Heart left ventricle (tissue), 16 donors: ENCODE data around the gene NR5A2. TPM values are rescaled to one million over a fixed set of nuclear protein-coding genes. Genes with fewer than 3 reads are reported as not detected.

ENCODE experiments used
- ATAC-seq, 4 donors: fragments of 200-7000 bp; cut with Tn5 transposase; one replicate each; pipeline ENCODE4 v1.9.1; 2020 to 2022; ENCODE audit warnings: moderate library complexity in 4 of 4, mild to moderate bottlenecking in 3 of 4, moderate number of reproducible peaks in 1 of 4
- DNase-seq, 5 donors: peaks; one replicate each; pipeline ENCODE4 v3.0.0-alpha.2; 2020
- H3K27ac ChIP-seq, 12 donors: fragments of 200-600 bp; sonication (generic) in 4 of 12; one replicate each; pipeline versions ENCODE4 v1.5.0 to v1.8.0; 2016 to 2022; ENCODE audit warnings: mild to moderate bottlenecking in 2 of 12
- H3K27me3 ChIP-seq, 9 donors: fragments of 200-600 bp; sonication (generic) in 2 of 9; one replicate each; pipeline versions ENCODE4 v1.5.1 to v1.8.0; 2016 to 2022; ENCODE audit warnings: mild to moderate bottlenecking in 3 of 9
- H3K36me3 ChIP-seq, 9 donors: fragments of 200-600 bp; sonication (generic) in 2 of 9; one replicate each; pipeline versions ENCODE4 v1.5.0 to v1.8.0; 2018 to 2022; ENCODE audit warnings: mild to moderate bottlenecking in 2 of 9
- H3K4me1 ChIP-seq, 12 donors: fragments of 200-600 bp; sonication (generic) in 4 of 12; one replicate each; pipeline versions ENCODE4 v1.5.0 to v1.8.0; 2016 to 2022; ENCODE audit warnings: mild to moderate bottlenecking in 3 of 12
- H3K4me3 ChIP-seq, 12 donors: fragments of 200-600 bp; sonication (generic) in 4 of 12; one replicate each; pipeline versions ENCODE4 v1.5.0 to v1.8.0; 2017 to 2022; ENCODE audit warnings: mild to moderate bottlenecking in 9 of 12, moderate library complexity in 4 of 12
- H3K9me3 ChIP-seq, 12 donors: fragments of 200-600 bp; sonication (generic) in 4 of 12; one replicate each; pipeline versions ENCODE4 v1.5.0 to v1.8.0; 2016 to 2022; ENCODE audit warnings: mild to moderate bottlenecking in 1 of 12
- CTCF ChIP-seq, 12 donors: fragments of 200-600 bp; sonication (generic) in 4 of 12; IDR thresholded peaks; one replicate each; pipeline versions ENCODE4 v1.5.0 to v1.8.0; 2018 to 2022; ENCODE audit warnings: antibody characterized with exemption in 12 of 12, mild to moderate bottlenecking in 5 of 12
- POLR2A ChIP-seq, 2 donors: fragments of 450-650 bp; IDR thresholded peaks; one replicate each; pipeline ENCODE4 v1.6.1; 2017; ENCODE audit warnings: antibody characterized with exemption in 2 of 2, mild to moderate bottlenecking in 2 of 2, moderate library complexity in 2 of 2
- WGBS, 4 donors: extraction: QIAGEN DNeasy Blood & Tissue Kit in 2 of 4; methylation state at CpG; one replicate each; pipeline versions ENCODE4 v1.1.5 to v1.1.7; 2013 to 2018; 5-methylcytosine and 5-hydroxymethylcytosine counted together
- intact Hi-C, 10 donors: fragments of 100-400 bp; cut with DNase I; formaldehyde crosslinking; loops; one replicate each; pipeline versions ENCODE4 v1.11.1 to v1.14.2; 2022
- polyA plus RNA-seq, 2 donors: library from polyadenylated mRNA; stranded (reverse); fragments of 200-250 nt; gene quantifications; one replicate each; pipeline ENCODE4 v1.2.3, GENCODE V29; 2013
- total RNA-seq, 9 donors: library from RNA; depleted of rRNA in 2 of 9; stranded (reverse); fragments of >200 nt in 2 of 9; fragmentation: NEBNext Ultra II Directional in 3 of 9; extraction: Animal tissue kit (Norgen Biotek cat#: 25700) in 3 of 9; gene quantifications; one replicate each; pipeline versions ENCODE4 v1.1.0 to v1.2.4, GENCODE V29; 2016 to 2023
- donor health status: ischemic (EF 13 %, LVEDD 7.1; RV severe dilation, severe dysfunction).
- donor health status: healthy with polysubstance abuse.
- donor health status: DM: no; HTN: yes; CAD: no.
- donor health status: DM: no; HTN: no; CAD: no.
- donor health status: ischemic (EF 25% LVEDD 6.9; RV normal size, moderate dysfunction).
- donor health status: ischemic (EF 25% LVEDD 5.7; RV mildly dilated, moderate dysfunction).
- donor health status: healthy.
- donor health status: DM: yes; HTN: yes; CAD: no.
- donor health status: ischemic (EF 35%, LVEDD 5.7; RV mildly dilated, moderate dysfunction).
- donor health status: nonischemic (EF 11% LVEDD 7.7; RV severe dilation, severe dysfunction).
- donor health status: DM: yes; HTN: yes; CAD: no.
- donor health status: PGD.
- donor health status: ischemic (EF 29% LVEDD 5.4; RV normal size, mild dysfunction).
- donor health status: nonischemic (EF 23%, LVEDD 6.1; RV moderate dilation, normal function).

The NR5A2 gene
- total and polyA plus RNA-seq, 11 donors: 0.30 to 2.7 (median 1.0) TPM

DNA sequence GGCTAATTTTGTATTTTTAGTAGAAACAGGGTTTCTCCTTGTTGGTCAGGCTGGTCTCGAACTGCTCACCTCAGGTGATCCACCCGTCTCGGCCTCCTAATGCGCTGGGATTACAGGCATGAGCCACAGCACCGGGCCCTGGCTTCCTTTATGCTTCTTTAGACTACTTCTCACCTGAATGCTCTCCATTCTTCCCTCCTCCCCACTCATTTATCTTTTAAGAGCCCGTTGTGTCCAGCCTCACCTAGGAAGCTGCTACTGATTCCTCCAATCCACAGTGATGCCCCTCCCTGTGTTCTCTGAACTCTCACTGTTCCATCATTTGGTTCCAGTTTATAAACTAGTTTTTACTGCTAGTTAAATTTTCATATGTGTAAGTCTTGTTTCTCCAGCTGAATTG lies 44.9 kb upstream of the NR5A2 start:
- Histone ChIP-seq H3K27me3 (no peaks in the 10 kb centered on the region), H3K27ac (no peak overlapping the region), H3K36me3 (no peaks in the 10 kb centered on the region), H3K4me1 (peaks cover 0 to 5% (median 0%) of the 10 kb centered on the region in 12 donors), H3K9me3 (no peaks in the 10 kb centered on the region), H3K4me3 (no peak overlapping the region)
- no peak for DNase-seq
- intact Hi-C loops: no loop called here
- ATAC-seq: no peak
- TF ChIP-seq CTCF (IDR thresholded peaks at IDR 0.05): no peak
- TF ChIP-seq POLR2A (IDR thresholded peaks at IDR 0.05): no peak
- 88 to 91% (median 90%) methylated on average over 6 of the region's 6 CpGs for WGBS, 4 donors

DNA sequence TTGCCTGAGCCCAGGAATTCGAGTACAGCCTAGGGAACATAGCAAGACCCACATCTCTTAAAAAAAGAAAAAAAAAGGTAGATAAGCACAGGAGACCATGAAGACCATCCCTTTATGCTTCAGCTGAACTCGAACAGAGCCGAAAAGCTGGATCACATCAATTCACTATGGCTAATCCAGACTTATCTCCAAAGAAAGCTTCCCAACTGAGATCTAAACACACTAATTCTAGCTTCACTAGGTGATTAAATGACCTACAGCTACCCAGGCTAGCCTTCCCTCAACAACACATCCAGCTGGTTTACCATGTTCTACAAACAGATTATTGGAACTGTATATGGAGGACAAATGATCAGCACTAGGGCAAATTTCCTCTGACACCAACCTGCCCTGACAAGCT lies 44.0 kb upstream of the NR5A2 start:
- no peak overlapping the region for H3K4me3 ChIP-seq
- no peak for ATAC-seq
- no peaks in the 10 kb centered on the region for H3K9me3 ChIP-seq
- no peak for DNase-seq
- TF ChIP-seq CTCF (IDR thresholded peaks at IDR 0.05) (no peak), POLR2A (IDR thresholded peaks at IDR 0.05) (no peak)
- intact Hi-C loops: no loop called here
- 78 to 86% (median 81%) methylated on average over 3 of the region's 3 CpGs for WGBS, 4 donors
- no peaks in the 10 kb centered on the region for H3K36me3 ChIP-seq
- peaks cover 0 to 3% (median 0%) of the 10 kb centered on the region in 12 donors for H3K4me1 ChIP-seq
- H3K27ac ChIP-seq: no peak overlapping the region
- no peaks in the 10 kb centered on the region for H3K27me3 ChIP-seq

DNA sequence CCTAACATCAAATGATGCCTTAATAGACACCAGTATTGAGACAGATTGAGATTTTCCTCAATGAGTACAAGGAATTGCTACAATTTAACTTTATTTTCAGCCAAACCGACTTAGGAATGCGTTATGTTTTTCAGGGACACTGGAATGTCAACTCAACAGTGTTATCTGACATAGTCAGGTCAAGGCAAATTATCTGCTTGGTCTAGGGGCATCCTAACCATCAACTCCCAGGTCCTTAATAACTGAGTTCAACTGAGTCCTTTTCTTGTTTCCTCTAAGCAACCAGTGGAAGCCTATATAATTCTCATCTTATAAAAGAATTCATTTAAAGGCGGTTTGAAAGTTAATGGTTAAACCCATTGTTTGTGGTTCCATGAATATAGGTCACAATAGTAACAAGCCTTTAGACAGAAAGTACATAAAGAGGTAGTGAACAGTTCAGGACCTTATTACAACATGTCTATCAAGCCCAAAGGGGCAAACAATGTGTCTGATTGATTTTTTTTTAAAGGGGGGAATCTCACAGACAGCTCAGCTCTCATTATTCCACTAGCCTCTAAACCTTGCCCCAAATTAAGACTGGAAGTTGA lies 32.3 kb upstream of the NR5A2 start:
- Histone ChIP-seq H3K4me3 (no peak overlapping the region), H3K4me1 (no peaks in the 10 kb centered on the region), H3K27me3 (peaks cover 0 to 7% (median 0%) of the 10 kb centered on the region in 9 donors), H3K9me3 (no peaks in the 10 kb centered on the region), H3K36me3 (no peaks in the 10 kb centered on the region), H3K27ac (no peak overlapping the region)
- TF ChIP-seq POLR2A (IDR thresholded peaks at IDR 0.05): no peak
- no peak for TF ChIP-seq CTCF (IDR thresholded peaks at IDR 0.05)
- no peak for DNase-seq
- intact Hi-C loops: no loop called here
- no peak for ATAC-seq
- WGBS, 4 donors: 56 to 72% (median 57%) methylated on average over 3 of the region's 3 CpGs

- no peaks in the 10 kb centered on the region for H3K9me3 ChIP-seq
- intact Hi-C loops: no loop called here
- no peaks in the 10 kb centered on the region for H3K4me1 ChIP-seq
- no peak overlapping the region for H3K27ac ChIP-seq
- TF ChIP-seq POLR2A (IDR thresholded peaks at IDR 0.05): no peak
- no peak for DNase-seq
- 91 to 94% (median 93%) methylated on average over 6 of the region's 6 CpGs for WGBS, 4 donors
- no peaks in the 10 kb centered on the region for H3K27me3 ChIP-seq
- no peaks in the 10 kb centered on the region for H3K36me3 ChIP-seq
- no peak for ATAC-seq
- H3K4me3 ChIP-seq: no peak overlapping the region
Observed at GRCh38 chr1:200005165-200005564, 22.3 kb upstream of the NR5A2 start.

GRCh38 chr1:200006711-200007110 lies 20.8 kb upstream of the NR5A2 start:
- ATAC-seq: no peak
- H3K9me3 ChIP-seq: no peaks in the 10 kb centered on the region
- intact Hi-C loops: no loop called here
- H3K27me3 ChIP-seq: no peaks in the 10 kb centered on the region
- WGBS, 4 donors: 72 to 78% (median 75%) methylated on average over 3 of the region's 3 CpGs
- H3K4me1 ChIP-seq: no peaks in the 10 kb centered on the region
- no peak for TF ChIP-seq CTCF (IDR thresholded peaks at IDR 0.05)
- TF ChIP-seq POLR2A (IDR thresholded peaks at IDR 0.05): no peak
- DNase-seq: no peak
- H3K4me3 ChIP-seq: no peak overlapping the region
- H3K27ac ChIP-seq: no peak overlapping the region
- no peaks in the 10 kb centered on the region for H3K36me3 ChIP-seq
